ENCODE measurements around the gene NOP58. TPM values are rescaled to one million over a fixed set of nuclear protein-coding genes. Genes with fewer than 3 reads are reported as not detected.
"Not testable (repeated sequence)": the region's sequence is repeated elsewhere in the genome, so short reads cannot be mapped to it uniquely, and the experiment has no call there.

NOP58 gene, protein sequence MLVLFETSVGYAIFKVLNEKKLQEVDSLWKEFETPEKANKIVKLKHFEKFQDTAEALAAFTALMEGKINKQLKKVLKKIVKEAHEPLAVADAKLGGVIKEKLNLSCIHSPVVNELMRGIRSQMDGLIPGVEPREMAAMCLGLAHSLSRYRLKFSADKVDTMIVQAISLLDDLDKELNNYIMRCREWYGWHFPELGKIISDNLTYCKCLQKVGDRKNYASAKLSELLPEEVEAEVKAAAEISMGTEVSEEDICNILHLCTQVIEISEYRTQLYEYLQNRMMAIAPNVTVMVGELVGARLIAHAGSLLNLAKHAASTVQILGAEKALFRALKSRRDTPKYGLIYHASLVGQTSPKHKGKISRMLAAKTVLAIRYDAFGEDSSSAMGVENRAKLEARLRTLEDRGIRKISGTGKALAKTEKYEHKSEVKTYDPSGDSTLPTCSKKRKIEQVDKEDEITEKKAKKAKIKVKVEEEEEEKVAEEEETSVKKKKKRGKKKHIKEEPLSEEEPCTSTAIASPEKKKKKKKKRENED
- polyA plus RNA-seq (2013, experiment 1 of 2; ENCODE audit: insufficient read length), result 64.7 TPM
- 65.3 TPM for polyA plus RNA-seq (2013, experiment 2 of 2; ENCODE audit: insufficient read length)

DNA sequence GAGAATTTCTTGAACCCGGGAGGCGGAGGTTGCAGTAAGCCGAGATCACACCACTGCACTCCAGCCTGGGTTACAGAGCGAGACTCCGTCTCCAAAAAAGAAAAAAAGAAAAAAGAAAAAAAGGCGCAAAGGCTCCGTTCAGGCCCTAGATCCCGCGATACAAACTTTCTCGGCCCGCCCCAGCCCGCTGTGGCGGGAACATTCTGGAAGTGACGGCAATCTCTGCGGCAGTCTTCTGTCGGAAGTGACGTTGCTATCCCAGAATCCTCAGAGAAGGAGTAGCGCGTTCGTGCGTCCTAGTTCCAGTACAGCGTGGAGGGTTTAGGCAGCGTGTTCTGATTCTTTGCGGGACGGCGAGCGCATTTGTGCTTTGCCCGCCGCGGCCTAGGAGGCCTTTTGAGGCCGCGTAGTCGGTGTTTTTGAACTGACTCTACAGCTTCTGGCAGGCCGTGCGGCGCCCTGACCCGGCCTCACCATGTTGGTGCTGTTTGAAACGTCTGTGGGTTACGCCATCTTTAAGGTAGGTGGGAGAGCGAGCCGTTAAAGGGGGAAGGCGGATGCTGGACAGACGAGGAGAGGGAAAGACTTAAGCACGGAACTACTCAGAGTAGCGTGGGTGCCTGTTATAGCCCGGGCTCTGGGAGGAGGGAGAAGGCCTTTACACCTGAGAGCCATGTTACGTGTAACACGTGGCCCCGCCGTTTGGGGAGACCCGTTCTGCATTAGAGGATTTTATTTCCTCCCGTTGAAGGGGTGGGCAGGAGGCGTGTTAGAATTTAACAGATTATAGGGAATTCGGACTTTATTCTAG is at the start of gene NOP58:
NOP58 (plus strand) TSS at position 297 of the 811 bp plus-strand sequence; CDS start at position 476, 179 bp downstream.
- DNase-seq, result peak; percentile 97

DNA sequence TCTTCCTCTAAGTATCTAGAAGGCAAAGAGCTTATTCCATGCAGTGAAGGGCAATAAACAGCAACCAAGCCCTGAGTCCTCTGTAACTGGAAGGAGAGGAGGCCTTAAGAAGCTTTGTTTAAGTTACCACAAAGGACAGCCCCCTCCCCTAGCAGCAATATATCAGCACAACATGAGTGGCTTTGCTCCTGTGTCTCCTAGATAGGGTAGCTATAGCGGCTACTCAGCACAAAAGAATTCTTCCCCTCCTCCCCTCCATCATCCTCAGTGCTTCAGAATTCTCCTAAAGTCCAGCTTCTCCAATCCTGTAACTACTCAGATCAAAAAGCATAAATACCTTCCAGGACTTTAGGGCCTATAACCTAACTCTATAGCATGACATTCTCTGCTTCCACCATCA is 43.7 kb upstream of the NOP58 start:
- DNase-seq, result peak; percentile 66

DNA sequence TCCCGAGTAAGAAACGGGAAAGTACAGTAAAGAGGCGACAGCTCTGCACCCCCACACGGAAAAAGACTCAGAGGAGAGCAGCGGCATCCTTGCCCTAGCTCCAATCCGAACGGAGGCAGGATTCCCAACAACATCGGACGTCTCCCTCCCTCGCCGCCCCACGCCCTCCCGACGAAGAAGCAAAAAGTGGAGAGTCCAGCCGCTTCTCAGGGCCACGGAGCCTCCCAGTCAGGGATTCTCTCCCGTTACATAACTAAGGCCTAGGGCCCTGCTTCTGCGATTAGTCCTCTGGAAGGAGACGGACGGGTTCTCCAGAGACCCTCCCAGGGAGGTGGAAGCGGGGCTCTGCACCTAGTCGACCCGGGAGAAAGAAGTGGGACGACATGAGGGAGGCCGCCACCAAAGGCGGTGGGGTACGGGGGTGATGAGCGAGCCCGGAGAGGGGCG is 27.8 kb upstream of the NOP58 start:
- peak; percentile 49 for DNase-seq

DNA sequence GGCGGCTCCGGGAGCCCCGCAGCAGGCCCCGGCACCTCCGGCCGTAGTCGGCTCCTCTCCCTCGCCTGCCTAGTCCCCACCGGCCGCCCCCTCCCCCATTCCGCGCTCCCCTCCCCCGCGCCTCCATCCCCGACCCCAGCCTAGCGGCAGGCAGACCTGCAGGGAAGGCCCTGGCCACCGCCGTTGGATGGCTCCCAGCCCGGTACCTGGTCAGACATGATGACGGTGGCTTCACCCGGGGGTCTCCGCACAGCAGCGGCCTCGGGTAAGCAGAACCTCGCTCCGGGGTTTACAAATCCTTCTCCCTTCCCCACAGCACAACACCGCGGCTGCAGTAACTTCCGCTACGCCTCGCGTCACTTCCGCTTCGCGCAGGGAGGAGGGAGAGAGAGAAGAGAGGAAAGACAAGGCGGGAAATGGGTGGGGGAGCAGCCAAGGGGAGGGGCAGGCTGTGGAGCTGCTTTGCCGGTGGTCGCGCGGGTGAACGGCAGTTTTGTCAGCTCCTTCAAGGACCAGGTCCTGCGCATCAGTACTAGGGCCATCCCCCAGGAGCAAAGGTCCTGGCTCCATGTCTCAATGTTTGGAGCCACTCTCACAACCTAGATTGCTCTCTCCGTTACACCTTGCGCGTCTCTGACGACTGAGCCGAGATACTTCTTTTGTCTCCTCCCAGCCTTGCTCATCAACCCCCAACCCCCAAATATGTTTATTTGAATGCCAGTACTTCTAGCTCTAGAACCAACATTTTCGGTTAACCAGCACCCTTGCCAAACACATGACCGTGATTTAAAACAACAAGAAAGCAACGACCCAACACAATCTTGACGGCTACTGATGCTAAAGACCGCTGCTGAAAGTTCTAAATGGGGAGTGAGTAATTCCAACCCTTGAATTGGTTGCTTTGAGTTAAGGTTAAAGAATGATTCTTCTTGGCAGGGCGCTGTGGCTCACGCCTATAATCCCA is 27.0 kb upstream of the NOP58 start, which contains the start of gene SUMO1:
SUMO1 (minus strand) TSS at position 364 of the 964 bp plus-strand sequence; CDS start at position 218, 146 bp downstream.
- peak; percentile 91 for DNase-seq

DNA sequence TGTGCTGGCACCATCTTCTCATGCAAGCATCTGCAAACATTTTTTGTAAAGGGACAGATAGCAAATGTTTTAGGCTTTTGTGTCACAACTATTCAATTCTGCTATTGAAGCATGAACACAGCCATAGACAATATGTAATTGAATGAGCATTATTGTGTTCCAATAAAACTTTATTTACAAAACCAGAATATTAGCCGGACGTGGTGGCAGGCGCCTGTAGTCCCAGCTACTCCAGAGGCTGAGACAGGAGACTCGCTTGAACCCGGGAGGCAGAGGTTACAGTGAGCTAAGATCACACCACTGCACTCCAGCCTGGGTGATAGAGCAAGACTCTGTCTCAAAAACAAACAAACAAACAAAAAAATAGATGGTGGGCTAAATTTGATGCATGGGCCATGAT is 17.9 kb upstream of the NOP58 start:
- not testable (repeated sequence) for DNase-seq

DNA sequence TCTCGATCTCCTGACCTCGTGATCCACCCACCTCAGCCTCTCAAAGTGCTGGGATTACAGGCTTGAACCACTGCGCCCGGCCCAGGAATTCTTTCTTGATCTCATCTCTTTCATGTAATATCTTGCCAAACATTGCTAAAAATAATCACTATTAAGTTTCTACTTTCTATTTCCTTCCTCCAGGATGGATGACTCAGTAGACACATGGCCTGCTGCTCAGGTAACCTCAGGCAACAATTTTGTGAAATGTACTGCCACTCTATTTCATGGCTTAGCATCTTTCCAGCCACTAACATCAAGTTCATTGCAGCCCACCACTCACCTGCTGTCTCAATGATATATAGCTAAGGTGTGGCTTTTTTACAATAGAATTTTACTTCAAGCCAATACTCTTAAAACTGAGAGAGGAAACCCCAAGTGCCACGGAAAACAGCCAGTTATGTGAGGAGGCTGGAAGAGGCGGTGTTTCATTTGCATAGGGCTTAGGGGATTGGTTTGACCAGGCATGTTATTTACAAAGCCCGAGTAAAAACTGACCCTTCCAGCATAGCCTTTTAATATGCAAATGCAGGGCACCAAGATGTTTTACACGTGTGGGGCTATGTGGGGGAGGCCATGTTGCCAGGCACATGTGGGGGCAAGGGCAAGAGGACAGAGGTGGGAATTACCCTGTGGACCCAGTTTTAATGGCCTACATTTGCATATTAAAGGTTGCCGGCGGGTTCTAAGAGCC is 15.9 kb upstream of the NOP58 start:
- no peak for DNase-seq

DNA sequence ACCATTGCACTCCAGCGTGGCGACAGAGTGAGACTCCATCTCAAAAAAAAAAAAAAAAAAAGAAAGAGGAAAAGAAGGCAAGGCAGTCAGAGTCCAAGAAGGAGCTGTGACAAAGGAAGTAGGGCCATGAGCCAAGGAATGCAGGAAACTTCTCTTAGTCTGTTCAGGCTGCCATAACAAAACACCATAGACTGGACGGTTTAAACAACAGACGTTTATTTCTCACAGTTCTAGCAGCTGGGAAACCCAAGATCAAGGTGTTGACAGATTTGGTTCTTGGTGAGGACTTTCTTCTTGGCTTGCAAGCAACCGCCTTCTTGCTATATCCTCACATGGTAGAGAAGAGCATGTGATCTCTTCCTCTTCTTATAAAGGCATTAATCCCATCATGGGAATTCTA is 14.1 kb upstream of the NOP58 start:
- no peak for DNase-seq

DNA sequence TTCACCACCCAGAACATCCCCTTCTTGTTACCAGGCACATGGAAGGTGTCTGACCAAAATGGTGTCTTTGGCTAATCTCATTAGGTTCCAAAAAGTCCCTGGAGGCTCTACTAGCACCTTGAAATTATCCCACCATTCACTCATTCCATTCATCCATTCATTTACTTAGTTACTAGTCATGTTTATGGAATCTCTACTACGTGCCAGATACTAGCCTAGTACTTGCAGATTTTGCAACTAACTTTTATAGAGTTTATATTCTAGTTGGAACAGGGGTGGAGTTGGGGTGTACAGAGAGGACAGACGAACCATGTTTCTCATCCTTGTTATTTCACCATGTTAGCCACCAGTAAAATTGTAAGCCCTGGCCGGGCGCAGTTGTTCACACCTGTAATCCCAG is 4.0 kb upstream of the NOP58 start:
- DNase-seq, result no peak

DNA sequence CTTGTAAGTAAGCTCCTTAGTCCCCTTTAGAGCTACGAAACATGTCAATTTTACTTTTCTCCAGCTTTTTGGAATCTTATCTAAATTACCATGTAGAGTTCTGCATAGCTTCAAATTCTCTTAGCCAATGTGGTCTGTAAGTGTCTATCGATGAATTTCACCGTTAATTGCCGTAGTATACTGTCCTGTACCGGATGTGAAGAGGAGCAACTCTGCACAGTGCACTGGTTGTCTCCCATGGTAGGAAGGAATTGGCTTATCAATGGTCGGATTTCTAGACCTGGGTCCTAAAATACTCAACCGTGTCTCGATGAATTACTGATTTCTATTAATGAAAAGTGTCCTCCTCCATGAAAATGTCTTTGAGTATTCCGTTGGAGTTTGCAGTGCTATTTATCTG is 1.9 kb downstream of the NOP58 start:
- no peak for DNase-seq

DNA sequence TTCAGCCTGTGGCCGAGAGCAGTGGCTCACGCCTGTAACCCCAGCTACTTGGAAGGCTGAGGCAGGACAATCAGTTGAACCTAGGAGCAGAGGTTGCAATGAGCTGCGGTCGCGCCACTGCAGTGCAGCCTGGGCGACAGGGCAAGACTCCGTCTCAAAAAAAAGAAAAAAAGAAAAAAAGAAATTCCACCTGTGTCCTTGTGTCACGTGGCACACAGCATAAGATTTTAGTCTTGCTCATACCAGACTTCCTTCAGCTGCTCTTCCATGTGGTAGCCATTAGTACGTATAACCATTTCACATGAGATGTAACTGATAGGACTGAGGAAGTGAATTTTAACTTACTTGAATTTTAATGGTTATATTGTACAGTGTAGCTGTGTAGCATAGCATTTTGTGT is 4.0 kb downstream of the NOP58 start:
- peak; percentile 43 for DNase-seq

DNA sequence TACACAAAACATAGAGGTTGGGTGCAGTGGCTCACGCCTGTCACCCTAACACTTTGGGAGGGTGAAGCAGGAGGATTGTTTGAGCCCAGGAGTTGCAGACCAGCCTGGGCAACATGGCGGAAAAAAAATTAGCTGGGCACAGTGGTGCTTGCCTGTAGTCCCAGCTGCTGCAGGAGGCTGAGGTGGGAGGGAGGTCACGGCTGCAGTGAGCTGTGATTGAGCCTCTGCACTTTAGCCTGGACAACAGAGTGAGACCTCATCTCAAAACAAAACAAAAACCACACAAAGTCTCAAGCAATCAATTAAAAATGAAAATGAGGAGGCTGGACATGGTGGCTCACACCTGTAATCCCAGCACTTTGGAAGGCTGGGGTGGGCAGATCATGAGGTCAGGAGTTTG is 4.9 kb downstream of the NOP58 start:
- no peak for DNase-seq

DNA sequence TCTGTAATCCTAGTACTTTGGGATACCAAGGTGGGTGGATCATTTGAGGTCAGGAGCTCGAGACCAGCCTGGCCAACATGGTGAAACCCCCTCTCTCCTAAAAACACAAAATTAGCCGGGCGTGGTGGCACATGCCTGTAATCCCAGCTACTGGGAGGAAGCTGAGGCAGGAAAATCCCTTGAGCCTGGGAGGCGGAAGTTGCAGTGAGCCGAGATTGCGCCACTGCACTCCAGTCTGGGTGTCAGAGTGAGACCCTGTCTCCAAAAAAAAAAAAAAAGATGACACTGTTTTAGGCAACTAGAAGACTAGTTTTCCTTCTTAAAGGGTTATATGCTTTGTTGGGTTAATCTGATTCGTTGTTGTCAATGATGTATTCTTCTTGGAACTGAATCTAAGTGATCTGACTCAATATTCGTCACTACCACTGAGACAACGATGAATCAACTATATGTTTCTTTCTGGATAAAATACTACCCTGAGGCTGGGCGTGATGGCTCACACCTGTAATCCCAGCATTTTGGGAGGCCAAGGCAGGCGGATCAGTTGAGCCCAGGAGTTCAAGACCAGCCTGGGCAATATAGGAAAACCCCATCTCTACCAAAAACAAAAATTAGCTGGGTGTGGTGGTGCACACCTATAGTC is 10.6 kb downstream of the NOP58 start:
- DNase-seq, result peak; percentile 49

DNA sequence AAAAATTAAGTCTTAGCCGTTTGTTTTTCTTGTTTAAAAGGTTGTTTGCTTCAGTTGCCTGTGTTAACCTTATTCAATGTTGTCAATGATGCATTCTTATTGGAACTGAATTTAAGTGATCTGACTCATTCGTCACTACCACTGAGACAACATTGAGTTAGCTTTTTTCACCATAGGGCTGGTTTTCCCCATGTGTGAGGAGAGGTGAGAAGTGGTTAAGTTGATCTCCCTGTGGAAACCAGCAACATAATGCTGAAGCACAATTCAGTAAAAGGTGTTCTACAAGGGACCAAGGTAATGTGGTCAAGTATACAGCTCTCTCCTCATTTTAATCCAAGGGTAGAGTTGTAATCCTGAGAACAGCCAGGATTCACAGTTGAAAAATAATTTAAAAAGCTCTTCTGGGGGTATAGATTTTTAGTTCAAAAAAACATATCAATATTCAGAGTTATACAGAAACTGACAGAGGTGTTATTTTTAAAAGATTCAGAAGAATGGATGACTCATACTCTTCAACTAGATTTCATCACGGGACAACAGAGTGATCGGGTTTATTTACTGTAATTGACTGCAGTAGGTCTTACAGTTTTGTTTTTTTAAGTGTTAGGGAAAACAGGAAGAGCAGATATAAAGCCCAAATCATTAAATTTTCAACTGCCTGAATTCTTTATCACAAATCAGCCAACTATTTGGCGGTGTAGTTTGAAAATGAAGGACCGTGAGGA is 12.6 kb downstream of the NOP58 start:
- peak; percentile 38 for DNase-seq

DNA sequence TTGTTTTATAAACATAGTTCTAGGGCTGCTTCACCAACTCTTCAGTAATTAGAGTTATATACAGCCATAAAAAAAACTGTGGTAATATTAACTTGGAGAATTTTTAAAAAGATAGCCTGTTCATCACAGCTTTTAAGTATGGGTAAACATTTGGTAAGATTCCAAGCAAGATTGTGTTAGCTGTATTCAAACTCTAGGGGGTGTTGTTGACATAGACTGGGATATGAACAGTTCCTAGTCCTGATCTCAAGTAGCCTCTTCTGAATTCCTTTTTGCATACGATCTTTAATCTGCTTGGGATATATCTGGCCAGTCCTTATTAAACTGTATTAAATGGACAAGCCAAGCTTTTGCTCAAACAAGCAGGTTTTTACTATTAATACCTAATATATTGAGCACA is 13.4 kb downstream of the NOP58 start:
- DNase-seq, result peak; percentile 59

DNA sequence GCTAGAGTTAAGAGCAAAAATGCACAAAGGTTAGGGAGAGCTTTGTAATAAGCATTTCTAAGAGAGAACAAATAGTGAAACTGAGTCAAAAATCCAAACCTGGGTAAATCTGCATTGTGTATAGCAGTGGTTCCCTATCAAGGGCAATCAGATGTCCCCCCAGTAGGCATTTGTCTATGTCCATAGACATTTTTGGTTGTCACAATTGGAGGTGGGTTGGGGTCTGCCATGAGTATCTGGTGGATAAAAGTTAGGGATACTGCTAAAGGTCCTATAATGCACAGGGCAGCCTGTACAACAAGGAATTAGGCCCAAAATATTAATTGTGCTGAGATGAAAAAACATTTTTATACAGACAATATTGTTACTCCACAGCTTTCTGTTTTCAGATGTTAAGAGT is 21.0 kb downstream of the NOP58 start:
- DNase-seq, result no peak

DNA sequence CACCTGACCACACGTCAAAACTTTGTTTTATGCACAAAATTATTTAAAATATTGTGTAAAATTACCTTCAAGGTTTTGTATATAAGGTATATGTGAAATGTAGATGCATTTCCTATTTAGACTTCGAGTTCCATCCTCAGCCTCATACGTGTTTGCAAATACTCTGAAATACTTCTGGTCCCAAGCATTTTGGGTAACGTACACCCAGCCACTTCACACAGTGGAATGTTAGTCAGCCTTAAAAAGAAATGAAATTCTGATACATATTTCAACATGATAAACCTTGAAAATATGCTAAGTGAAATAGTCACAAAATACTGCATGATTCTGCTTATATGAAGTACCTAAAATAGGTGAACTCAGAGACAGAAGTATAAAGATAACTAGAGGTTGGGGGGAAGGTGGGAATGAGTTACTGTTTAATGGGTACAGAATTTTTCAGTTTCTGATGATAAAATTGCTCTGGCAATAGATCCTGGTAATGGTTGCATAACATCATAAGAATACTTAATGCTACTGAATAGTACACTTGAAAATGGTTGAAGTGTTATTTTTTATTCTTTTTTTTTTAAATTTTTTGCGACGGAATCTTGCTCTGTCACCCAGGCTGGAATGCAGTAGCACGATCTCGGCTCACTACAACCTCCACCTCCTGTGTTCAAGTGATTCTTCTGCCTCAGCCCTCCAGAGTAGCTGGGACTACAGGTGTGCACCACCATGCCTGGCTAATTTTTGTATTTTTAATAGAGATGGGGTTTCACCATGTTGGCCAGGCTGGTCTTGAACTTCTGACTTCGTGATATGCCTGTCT is 24.0 kb downstream of the NOP58 start:
- no peak for DNase-seq

DNA sequence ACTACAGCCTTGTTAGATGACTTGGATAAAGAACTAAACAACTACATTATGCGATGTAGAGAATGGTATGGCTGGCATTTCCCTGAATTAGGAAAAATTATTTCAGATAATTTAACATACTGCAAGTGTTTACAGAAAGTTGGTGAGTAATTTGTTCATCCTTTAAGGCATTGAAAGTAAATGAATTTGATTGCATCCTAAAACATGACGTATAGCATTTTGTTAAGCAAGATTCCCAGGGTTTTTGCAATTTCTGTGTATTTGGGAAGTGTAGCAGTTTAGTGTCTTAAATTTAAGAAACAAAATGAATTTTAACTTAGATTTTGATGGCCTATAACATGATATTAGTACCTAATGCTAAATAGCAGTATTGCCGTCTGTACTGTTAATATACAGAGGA is 24.8 kb downstream of the NOP58 start:
- DNase-seq, result no peak

DNA sequence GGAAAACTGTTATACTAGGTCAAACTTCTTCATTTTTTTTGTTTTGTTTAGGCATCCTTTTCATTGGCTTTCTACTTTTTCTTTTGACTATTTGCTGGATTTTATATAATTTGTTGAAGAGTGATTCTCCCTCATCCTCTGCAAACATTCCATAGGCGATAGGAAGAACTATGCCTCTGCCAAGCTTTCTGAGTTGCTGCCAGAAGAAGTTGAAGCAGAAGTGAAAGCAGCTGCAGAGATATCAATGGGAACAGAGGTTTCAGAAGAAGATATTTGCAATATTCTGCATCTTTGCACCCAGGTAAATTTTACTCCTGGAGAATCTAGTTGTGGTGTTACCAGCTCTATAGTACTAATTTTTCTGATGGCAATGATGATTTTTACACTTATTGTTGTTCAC is 25.4 kb downstream of the NOP58 start:
- no peak for DNase-seq

DNA sequence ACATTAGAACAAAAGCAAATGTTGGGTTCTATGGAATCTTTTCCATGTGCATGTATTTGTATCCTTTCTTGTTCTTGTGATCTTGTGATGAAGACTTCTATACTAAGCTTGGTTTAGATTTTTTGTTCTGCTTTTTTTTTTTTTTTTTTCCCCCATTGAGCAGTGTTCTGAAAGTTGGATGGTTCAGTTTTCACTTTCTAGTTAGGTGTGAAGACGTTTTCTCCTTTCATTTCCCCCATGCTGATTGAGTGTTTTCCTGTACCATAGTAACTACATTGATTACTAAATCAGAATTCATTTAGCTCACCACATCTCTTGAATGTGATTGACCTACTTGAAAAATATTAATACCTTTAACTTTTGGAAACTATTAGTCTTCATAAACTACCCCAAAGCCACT is 34.1 kb downstream of the NOP58 start:
- DNase-seq, result no peak
